SK-N-SH treated with all-trans-retinoic acid at 6 μM for 48 hours (cell line): ENCODE results near the gene ERI3.

Source experiments
- ATAC-seq: fragments of 200-7000 bp; cut with Tn5 transposase; 3 replicates; pipeline ENCODE4 v1.9.1; 2020; ENCODE audit warnings: mild to moderate bottlenecking, moderate library complexity
- ARNTL ChIP-seq: fragments of 450-650 bp; formaldehyde crosslinking; IDR thresholded peaks from 2 replicates; pipeline ENCODE4 v1.5.0; 2020; ENCODE audit warnings: low read depth, mild to moderate bottlenecking, moderate library complexity, borderline replicate concordance
- BACH2 ChIP-seq: fragments of 250-450 bp; sonication (Bioruptor Pico); IDR thresholded peaks from 2 replicates; pipeline ENCODE4 v1.9.0; 2021; ENCODE audit warnings: mild to moderate bottlenecking, borderline replicate concordance
- CREB5 ChIP-seq: fragments of 250-450 bp; sonication (Bioruptor Pico); IDR thresholded peaks from 2 replicates; pipeline ENCODE4 v1.5.1; 2020; ENCODE audit warnings: low read depth, mild to moderate bottlenecking, moderate library complexity
- ESRRG ChIP-seq: fragments of 250-450 bp; sonication (Bioruptor Pico); IDR thresholded peaks from 2 replicates; pipeline ENCODE4 v1.6.1; 2021; ENCODE audit warnings: mild to moderate bottlenecking
- OSR1 ChIP-seq: fragments of 250-450 bp; sonication (Bioruptor Pico); IDR thresholded peaks from 2 replicates; pipeline ENCODE4 v1.8.0; 2022; ENCODE audit warnings: moderate library complexity, mild to moderate bottlenecking, inconsistent platforms
- PATZ1 ChIP-seq: fragments of 250-450 bp; sonication (Bioruptor Pico); IDR thresholded peaks from 2 replicates; pipeline ENCODE4 v1.8.0; 2020; ENCODE audit warnings: mild to moderate bottlenecking, moderate library complexity, borderline replicate concordance
- POU6F1 ChIP-seq: fragments of 250-450 bp; sonication (Bioruptor Pico); IDR thresholded peaks from 2 replicates; pipeline ENCODE4 v1.8.0; 2021; ENCODE audit warnings: low read depth, mild to moderate bottlenecking, moderate library complexity, borderline replicate concordance
- RARB ChIP-seq: fragments of 250-450 bp; sonication (Bioruptor Pico); IDR thresholded peaks from 2 replicates; pipeline ENCODE4 v1.8.0; 2021; ENCODE audit warnings: mild to moderate bottlenecking, moderate library complexity
- SNAI2 ChIP-seq: fragments of 250-450 bp; sonication (Bioruptor Pico); IDR thresholded peaks from 2 replicates; pipeline ENCODE4 v1.5.0; 2020; ENCODE audit warnings: mild to moderate bottlenecking, moderate library complexity
- TCF4 ChIP-seq: fragments of 250-450 bp; sonication (Bioruptor Pico); IDR thresholded peaks from 2 replicates; pipeline ENCODE4 v1.8.0; 2021; ENCODE audit warnings: mild to moderate bottlenecking, moderate library complexity, borderline replicate concordance
- TOX ChIP-seq: fragments of 250-450 bp; sonication (Bioruptor Pico); IDR thresholded peaks from 2 replicates; pipeline ENCODE4 v1.8.0; 2021; ENCODE audit warnings: mild to moderate bottlenecking, moderate library complexity, borderline replicate concordance
- TSHZ2 ChIP-seq: fragments of 250-450 bp; sonication (Bioruptor Pico); IDR thresholded peaks from 2 replicates; pipeline ENCODE4 v1.5.0; 2020; ENCODE audit warnings: mild to moderate bottlenecking, moderate library complexity
- ZC3H10 ChIP-seq: fragments of 250-450 bp; sonication (Bioruptor Pico); IDR thresholded peaks from 2 replicates; pipeline ENCODE4 v1.5.1; 2021; ENCODE audit warnings: mild to moderate bottlenecking, moderate library complexity
- ZFP3 ChIP-seq: fragments of 250-450 bp; sonication (Bioruptor Pico); IDR thresholded peaks from 2 replicates; pipeline ENCODE4 v1.5.0; 2020; ENCODE audit warnings: mild to moderate bottlenecking, moderate library complexity
- ZNF565 ChIP-seq: fragments of 450-650 bp; formaldehyde crosslinking; conservative IDR thresholded peaks from 2 replicates; pipeline ENCODE4 v1.5.0; 2020; ENCODE audit warnings: low read depth, mild to moderate bottlenecking, moderate library complexity
- ZNF70 ChIP-seq: fragments of 450-650 bp; formaldehyde crosslinking; IDR thresholded peaks from 2 replicates; pipeline ENCODE4 v1.5.0; 2020; ENCODE audit warnings: mild to moderate bottlenecking, moderate library complexity
- ZNF8 ChIP-seq: fragments of 450-650 bp; formaldehyde crosslinking; IDR thresholded peaks from 2 replicates; pipeline ENCODE4 v1.5.0; 2020; ENCODE audit warnings: mild to moderate bottlenecking, moderate library complexity

The ERI3 gene

GRCh38 chr1:44265656-44266358 is 89.2 kb downstream of the ERI3 start (continued):
- no peak for TF ChIP-seq OSR1 (CRISPR knock-in tag)
- TF ChIP-seq TOX, result no peak
- no peak for TF ChIP-seq ZNF565 (CRISPR knock-in tag)
- TF ChIP-seq RARB, result no peak
- no peak for TF ChIP-seq POU6F1 (CRISPR knock-in tag)
- no peak for TF ChIP-seq ARNTL
- TF ChIP-seq ZC3H10 (CRISPR knock-in tag), result no peak

DNA sequence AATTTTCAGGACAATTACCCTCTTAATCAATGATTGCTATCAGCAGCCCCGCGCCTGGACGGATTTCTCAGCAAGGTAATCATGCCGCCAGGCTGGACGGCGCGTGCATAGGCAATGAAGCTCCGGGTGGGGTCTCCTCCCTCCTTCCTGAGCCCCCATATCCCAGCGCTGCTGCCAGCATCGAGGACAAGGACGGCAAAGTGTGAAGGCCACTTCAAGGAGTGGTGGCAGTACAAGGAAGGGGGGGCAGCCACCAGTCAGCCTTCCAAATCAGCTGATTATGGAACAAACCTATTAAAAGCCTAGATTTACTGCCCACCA is 90.6 kb downstream of the ERI3 start:
- ATAC-seq, result no peak
- TF ChIP-seq ZNF565 (CRISPR knock-in tag) (no peak), ARNTL (no peak), ZNF8 (CRISPR knock-in tag) (no peak), SNAI2 (CRISPR knock-in tag) (no peak), ZNF70 (CRISPR knock-in tag) (no peak), OSR1 (CRISPR knock-in tag) (no peak), ESRRG (CRISPR knock-in tag) (no peak), ZC3H10 (CRISPR knock-in tag) (no peak), ZFP3 (no peak), TCF4 (CRISPR knock-in tag) (no peak), CREB5 (no peak), TSHZ2 (CRISPR knock-in tag) (no peak)

DNA sequence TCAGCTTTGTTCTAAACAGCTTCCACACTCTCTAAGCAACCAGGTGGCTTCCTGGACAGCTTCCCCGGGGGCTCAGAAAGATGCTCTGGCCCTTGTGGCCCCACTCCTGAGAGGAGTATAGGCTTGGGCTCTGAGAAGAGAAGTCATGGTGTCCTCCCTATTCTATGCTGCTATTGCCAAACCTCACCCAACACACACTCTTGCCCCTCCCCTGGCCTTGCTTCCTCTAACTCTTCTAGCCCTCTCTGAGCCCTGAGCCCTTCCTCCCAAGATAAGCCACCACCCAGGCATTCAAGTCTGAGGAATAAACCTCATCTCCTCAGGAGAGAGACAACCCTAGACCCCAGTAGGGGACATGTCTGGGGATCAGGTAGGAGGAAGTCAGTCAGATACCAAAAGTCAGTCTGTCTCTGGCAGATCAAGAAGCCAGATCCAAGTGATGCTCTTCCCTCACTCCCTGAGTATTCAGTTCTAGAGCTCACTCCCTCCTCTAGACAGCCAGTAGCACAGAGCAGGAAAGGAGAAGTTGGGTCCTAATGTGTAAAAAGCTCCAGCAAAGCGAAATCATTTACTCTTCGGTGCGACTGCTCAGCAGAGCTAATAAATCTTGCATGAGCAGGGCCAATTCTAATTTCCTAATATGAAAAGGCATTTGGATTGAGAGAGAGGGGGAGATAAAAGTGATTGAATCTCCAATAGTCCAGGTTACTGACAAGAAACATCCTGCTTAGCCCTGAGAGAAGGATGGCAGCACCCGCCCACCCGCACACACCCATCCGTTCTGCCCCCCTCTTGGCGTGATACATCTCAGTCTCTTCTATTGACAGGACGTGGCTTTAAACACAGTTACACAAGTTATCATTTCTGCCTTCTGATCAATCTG is 91.2 kb downstream of the ERI3 start:
- ATAC-seq, result no peak
- TF ChIP-seq SNAI2 (CRISPR knock-in tag) (no peak), ESRRG (CRISPR knock-in tag) (no peak), PATZ1 (no peak), BACH2 (CRISPR knock-in tag) (no peak), TCF4 (CRISPR knock-in tag) (no peak), ZNF565 (CRISPR knock-in tag) (no peak), CREB5 (no peak)
